Activated CD4-positive, alpha-beta T cell treated with anti-CD3 and anti-CD28 coated beads, Interleukin-2, amount 10 ng/mL, durations not matched to agents 7 days and 5 days (primary cell): ENCODE measurements around the gene FCN1. TPM values are rescaled to one million over a fixed set of nuclear protein-coding genes. Genes with fewer than 3 reads are reported as not detected.

ENCODE experiments used
- CTCF ChIA-PET: fragments of 350-600 bp; sonication (Branson Sonifier 250); formaldehyde crosslinking; loops from one replicate; lab custom pipeline; 2021; ENCODE audit warnings: antibody characterized with exemption; lab: Charles Lee
- POLR2A ChIA-PET: fragments of 350-600 bp; sonication (Branson Sonifier 250); formaldehyde crosslinking; loops from one replicate; lab custom pipeline; 2021; ENCODE audit warnings: antibody characterized with exemption; lab: Charles Lee
- DNase-seq: peaks from one replicate; pipeline ENCODE4 v3.0.0-alpha.2; 2020
- H3K27ac Mint-ChIP-seq: one replicate; pipeline ENCODE4 v1.8.0; 2021; ENCODE audit warnings: mild to moderate bottlenecking, moderate library complexity, mixed read lengths
- H3K27me3 Mint-ChIP-seq: one replicate; pipeline ENCODE4 v1.8.0; 2021; ENCODE audit warnings: mixed read lengths
- H3K36me3 Mint-ChIP-seq: one replicate; pipeline ENCODE4 v1.8.0; 2021; ENCODE audit warnings: low read depth, mixed read lengths
- H3K4me1 Mint-ChIP-seq: one replicate; pipeline ENCODE4 v1.8.0; 2021; ENCODE audit warnings: mixed read lengths
- H3K4me3 Mint-ChIP-seq: one replicate; pipeline ENCODE4 v1.8.0; 2021; ENCODE audit warnings: mild to moderate bottlenecking, moderate library complexity, mixed read lengths
- H3K9me3 Mint-ChIP-seq: one replicate; pipeline ENCODE4 v1.8.0; 2021; ENCODE audit warnings: mixed read lengths
- total RNA-seq, 2 experiments: library from RNA; stranded (reverse); gene quantifications; one replicate each; pipeline ENCODE4 v1.2.3, GENCODE V29; 2021

FCN1 gene
- total RNA-seq, 2 experiments from 2014 or later = not detected

GRCh38 chr9:134872482-134873231 is 45.1 kb downstream of the FCN1 start:
- Mint-ChIP-seq H3K27ac (no peak overlapping the region), H3K9me3 (no peaks in the 10 kb centered on the region), H3K36me3 (no peaks in the 10 kb centered on the region), H3K4me1 (no peaks in the 10 kb centered on the region), H3K27me3 (peaks cover 8% of the 10 kb centered on the region), H3K4me3 (no peak overlapping the region)
- CTCF ChIA-PET = no interaction called here
- no peak for DNase-seq
- POLR2A ChIA-PET = no interaction called here

- Mint-ChIP-seq H3K4me3 (no peak overlapping the region), H3K27ac (no peak overlapping the region), H3K4me1 (no peaks in the 10 kb centered on the region), H3K27me3 (peaks cover 6% of the 10 kb centered on the region), H3K9me3 (no peaks in the 10 kb centered on the region), H3K36me3 (no peaks in the 10 kb centered on the region)
- CTCF ChIA-PET = no interaction called here
- no peak for DNase-seq
- POLR2A ChIA-PET = no interaction called here
These were observed 45.9 kb downstream of the FCN1 start for GRCh38 chr9:134871697-134872340.

GRCh38 chr9:134870746-134871662 is 46.7 kb downstream of the FCN1 start:
- DNase-seq = no peak
- ChIA-PET CTCF (no interaction called here), POLR2A (interaction anchor here (0.5 kb wide), 1 partner anchor 561 kb away, joined by 3 read pairs; no protein-coding TSS in a partner anchor)
- H3K4me1 Mint-ChIP-seq = no peaks in the 10 kb centered on the region
- no peak overlapping the region for H3K4me3 Mint-ChIP-seq
- no peaks in the 10 kb centered on the region for H3K36me3 Mint-ChIP-seq
- H3K27ac Mint-ChIP-seq = no peak overlapping the region
- H3K9me3 Mint-ChIP-seq = no peaks in the 10 kb centered on the region
- peaks cover 4% of the 10 kb centered on the region for H3K27me3 Mint-ChIP-seq

GRCh38 chr9:134870301-134870694 is 47.4 kb downstream of the FCN1 start:
- Mint-ChIP-seq H3K4me3 (no peak overlapping the region), H3K36me3 (no peaks in the 10 kb centered on the region), H3K27me3 (peaks cover 4% of the 10 kb centered on the region), H3K4me1 (no peaks in the 10 kb centered on the region), H3K9me3 (no peaks in the 10 kb centered on the region), H3K27ac (no peak overlapping the region)
- DNase-seq = no peak
- ChIA-PET POLR2A (interaction anchor here (0.5 kb wide), 1 partner anchor 560 kb away, joined by 3 read pairs; no protein-coding TSS in a partner anchor), CTCF (no interaction called here)

GRCh38 chr9:134869554-134870300 is 48.0 kb downstream of the FCN1 start:
- POLR2A ChIA-PET = no interaction called here
- no peaks in the 10 kb centered on the region for H3K36me3 Mint-ChIP-seq

GRCh38 chr9:134868751-134869553 is 48.8 kb downstream of the FCN1 start:
- ChIA-PET CTCF (no interaction called here), POLR2A (no interaction called here)
- Mint-ChIP-seq H3K4me3 (no peak overlapping the region), H3K27ac (no peak overlapping the region), H3K36me3 (no peaks in the 10 kb centered on the region), H3K27me3 (no peaks in the 10 kb centered on the region), H3K4me1 (no peaks in the 10 kb centered on the region), H3K9me3 (no peaks in the 10 kb centered on the region)
- no peak for DNase-seq

More at GRCh38 chr9:134869554-134870300, 48.0 kb downstream of the FCN1 start:
- Mint-ChIP-seq H3K4me3 (no peak overlapping the region), H3K27me3 (peaks cover 2% of the 10 kb centered on the region), H3K9me3 (no peaks in the 10 kb centered on the region), H3K27ac (no peak overlapping the region), H3K4me1 (no peaks in the 10 kb centered on the region)
- no peak for DNase-seq
- CTCF ChIA-PET = no interaction called here

DNA sequence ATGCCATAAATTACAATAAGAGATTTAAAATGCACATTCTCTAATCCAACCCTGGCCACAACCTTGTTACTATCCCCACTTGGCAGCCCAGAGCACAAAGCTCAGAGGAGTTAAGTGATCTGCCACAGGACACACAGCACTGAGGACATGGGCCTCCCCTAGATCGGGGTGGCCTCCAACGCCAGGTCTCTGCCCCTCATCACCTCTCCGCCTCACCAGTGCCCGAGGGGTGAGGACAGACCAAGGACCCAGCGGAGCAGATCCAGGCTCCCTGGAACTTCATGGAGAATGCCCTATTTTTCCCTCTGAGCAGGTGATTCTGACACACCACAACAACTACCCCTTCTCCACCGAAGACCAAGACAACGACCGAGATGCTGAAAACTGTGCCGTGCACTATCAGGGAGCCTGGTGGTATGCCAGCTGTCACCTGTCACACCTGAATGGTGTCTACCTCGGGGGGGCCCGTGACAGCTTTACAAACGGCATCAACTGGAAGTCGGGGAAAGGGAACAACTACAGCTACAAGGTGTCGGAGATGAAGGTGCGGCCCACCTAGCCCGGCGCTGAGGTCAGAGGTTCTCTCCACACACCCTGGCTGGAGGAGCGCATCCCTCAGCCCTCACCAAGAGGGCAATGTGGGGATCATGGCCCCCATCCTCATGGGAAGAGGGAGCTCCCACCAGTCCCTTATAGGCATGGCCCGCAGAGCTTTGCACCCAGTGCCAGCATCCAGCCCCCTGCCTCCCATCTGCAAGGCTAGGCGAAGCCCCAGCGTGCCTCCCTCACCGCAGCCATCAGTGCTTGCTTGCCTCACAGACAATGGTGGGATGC is 49.6 kb downstream of the FCN1 start:
- Mint-ChIP-seq H3K27me3 (no peaks in the 10 kb centered on the region), H3K4me3 (no peak overlapping the region), H3K36me3 (no peaks in the 10 kb centered on the region), H3K9me3 (no peaks in the 10 kb centered on the region), H3K4me1 (no peaks in the 10 kb centered on the region), H3K27ac (no peak overlapping the region)
- ChIA-PET CTCF (no interaction called here), POLR2A (no interaction called here)
- no peak for DNase-seq

- ChIA-PET POLR2A (no interaction called here), CTCF (no interaction called here)
- Mint-ChIP-seq H3K27me3 (no peaks in the 10 kb centered on the region), H3K9me3 (no peaks in the 10 kb centered on the region), H3K27ac (no peak overlapping the region), H3K36me3 (no peaks in the 10 kb centered on the region), H3K4me3 (no peak overlapping the region), H3K4me1 (no peaks in the 10 kb centered on the region)
- no peak for DNase-seq
These were observed 52.9 kb downstream of the FCN1 start for GRCh38 chr9:134864821-134865190.

- POLR2A ChIA-PET = no interaction called here
- no peaks in the 10 kb centered on the region for H3K4me1 Mint-ChIP-seq
- H3K4me3 Mint-ChIP-seq = no peak overlapping the region
- H3K9me3 Mint-ChIP-seq = no peaks in the 10 kb centered on the region
- DNase-seq = no peak
- H3K27ac Mint-ChIP-seq = no peak overlapping the region
- H3K27me3 Mint-ChIP-seq = no peaks in the 10 kb centered on the region
- CTCF ChIA-PET = no interaction called here
- H3K36me3 Mint-ChIP-seq = no peaks in the 10 kb centered on the region
These were observed 53.5 kb downstream of the FCN1 start for GRCh38 chr9:134863941-134864820.

DNA sequence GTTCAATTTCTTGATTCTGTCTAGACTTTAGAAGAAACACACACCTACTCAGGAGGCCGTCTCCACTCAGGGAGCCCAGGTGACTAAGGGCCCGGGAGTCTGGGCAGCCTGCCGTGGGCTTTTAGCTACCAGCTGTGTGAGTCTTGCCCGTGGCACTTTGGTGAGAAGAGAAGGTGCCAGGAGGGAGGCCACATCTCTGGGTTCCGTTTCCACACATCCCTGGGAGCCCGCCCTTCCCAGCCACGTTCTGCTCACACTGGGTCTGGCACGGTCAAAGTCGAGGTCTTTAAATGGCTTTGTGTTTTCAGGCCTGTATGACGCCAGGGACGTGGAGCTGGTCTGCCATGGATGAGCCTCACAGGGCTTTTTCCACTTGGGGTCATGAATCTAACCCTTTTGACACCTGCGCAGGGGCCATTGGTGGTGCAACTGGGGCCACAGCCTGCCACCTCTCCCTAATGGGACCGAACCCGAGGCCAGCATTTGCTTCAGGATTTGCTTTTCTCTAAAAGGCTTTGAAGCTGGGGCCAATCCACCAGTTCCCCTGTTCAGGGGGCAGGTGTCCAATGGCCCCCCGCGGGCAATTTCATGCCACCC is 54.3 kb downstream of the FCN1 start:
- H3K9me3 Mint-ChIP-seq = no peaks in the 10 kb centered on the region
- ChIA-PET CTCF (no interaction called here), POLR2A (no interaction called here)
- H3K36me3 Mint-ChIP-seq = no peaks in the 10 kb centered on the region
- no peak for DNase-seq
- no peaks in the 10 kb centered on the region for H3K4me1 Mint-ChIP-seq
- H3K4me3 Mint-ChIP-seq = no peak overlapping the region
- no peaks in the 10 kb centered on the region for H3K27me3 Mint-ChIP-seq
- H3K27ac Mint-ChIP-seq = no peak overlapping the region
